ENCODE measurements around the gene PNCK. TPM values are rescaled to one million over a fixed set of nuclear protein-coding genes. Genes with fewer than 3 reads are reported as not detected.

PNCK gene
- total RNA-seq, 1 experiment from 2014 or later: 0.42 TPM

DNA sequence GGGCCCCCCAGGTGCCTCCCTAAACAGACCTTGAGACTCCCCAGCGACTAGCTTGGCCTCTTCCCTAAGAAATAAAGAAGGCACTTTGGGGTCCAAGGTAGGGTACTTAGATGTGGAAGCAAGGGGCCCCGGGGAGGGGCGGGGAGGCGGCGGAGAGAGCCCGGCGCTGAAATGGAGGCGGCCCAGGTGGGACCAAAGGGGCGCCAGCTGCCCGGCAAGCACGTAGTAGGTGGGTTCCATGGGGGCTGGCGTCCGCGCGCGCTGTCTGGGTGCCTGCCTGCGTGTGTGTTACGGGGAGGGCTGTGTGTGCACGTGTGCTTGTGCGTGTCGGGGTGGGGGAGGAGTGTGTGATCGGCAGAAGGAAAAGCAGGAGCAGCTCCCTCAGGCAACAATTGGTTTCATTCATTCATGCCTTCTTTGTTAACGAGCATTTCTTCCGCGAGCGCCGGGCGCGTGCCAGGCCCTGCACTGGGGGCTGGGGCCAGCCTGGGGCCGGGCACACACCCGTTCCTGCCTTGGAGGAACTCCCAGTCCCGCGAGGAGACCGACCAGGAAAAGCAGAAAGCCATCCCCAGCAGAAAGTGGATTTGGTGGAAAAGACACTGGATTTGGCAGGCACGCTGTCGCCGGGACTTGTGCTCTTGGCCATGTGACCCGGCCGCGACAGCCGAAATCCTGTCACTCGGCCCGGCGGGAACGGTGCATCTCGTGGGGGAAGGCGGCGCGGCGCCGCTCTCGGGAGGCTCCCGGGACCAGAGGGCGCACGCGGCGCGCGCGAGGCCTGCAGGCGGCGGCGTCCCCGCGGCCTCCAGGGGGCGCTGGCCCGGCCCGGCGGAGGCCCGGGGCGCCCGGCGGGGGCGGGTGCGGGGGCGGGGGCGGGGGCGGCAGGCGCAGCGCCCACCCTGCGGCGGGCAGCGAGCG is 29.9 kb downstream of the PNCK start:
- no peak for DNase-seq (ENCODE audit: extremely low read depth, low read depth)

DNA sequence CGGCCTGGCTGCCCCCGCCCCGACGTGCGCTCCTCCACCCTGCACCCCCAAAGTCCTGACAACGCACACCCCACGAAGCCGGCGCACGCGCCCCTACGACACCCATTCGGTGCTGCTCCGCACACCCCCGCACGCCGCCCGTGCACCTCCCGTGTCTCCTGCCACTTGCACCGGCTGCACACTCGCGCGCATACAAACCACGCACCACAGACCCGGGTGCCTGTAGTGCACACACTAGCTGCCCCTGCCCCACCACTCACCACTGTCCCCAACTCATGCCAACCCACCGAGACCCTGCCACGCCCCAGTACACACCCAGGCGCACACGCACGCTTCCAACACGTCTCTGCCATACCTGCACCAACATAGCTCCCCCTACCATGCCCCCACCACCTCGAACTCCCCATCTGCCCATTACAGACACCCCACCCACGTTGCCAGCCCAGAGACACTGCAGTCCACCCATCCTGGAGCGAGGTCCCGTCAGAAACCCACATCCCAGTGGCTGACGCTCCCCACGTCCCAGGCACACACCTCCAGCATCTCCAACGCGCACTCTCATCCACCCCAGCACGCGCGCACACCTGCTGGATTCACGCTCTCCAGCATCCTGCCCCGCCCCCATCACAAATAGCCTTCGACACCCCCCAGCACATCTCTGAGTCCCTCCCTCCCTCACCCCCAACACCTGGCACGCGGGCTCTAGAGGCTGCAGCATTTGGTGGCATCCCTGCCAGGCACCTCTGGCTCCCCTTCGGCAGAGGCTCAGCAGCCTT is 30.8 kb downstream of the PNCK start:
- no peak for DNase-seq (ENCODE audit: extremely low read depth, low read depth)

DNA sequence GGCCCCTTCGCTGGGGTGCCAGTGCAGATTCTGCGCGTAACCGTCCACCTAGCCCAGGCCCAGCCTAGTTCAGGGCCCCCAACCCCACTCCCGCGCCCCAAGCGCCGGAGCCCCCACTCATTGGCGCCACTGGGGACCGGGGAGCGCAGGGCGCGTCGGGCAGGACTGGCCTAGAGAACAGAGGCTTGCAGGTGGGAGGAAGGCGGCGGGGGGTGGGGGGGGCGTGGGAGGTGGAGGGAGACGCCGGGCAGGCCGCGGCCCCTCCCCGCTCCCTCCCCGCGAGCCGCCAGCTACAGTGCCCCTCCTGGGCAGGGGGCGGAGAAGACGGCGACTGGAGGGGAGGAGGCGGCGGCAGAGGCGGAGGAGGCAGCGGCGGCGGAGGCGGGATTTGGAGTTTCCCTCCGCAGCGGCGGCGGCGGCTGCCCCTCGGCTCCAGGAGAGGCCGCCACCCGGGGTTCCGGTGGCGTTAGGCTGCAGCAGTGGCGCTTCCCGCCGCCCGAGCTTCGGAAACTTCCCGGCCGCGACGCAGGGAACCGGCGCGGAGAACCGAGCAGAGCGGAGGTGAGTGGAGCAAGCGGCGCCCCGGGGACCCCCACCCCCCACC is 31.5 kb downstream of the PNCK start:
- DNase-seq (ENCODE audit: extremely low read depth, low read depth): no peak

DNA sequence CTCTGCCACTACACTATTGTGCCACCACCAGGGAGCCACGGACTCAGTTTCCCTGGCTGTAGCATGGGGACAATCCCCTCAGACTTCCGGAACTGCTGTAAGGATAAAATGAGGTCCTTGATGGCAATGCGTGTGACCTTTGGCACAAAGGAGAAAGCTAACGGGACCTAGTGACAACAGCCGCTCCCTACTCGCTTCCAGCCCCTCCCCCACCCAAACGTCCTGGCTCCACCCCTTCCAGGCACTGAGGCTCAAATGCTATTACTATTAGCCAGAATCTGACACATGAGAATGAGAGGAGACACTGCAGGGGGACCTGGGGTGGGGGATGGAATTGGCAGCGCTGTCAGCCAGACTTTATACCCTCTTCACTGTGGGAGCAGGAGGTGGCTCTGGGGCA is 32.0 kb downstream of the PNCK start:
- DNase-seq (ENCODE audit: extremely low read depth, low read depth): no peak

DNA sequence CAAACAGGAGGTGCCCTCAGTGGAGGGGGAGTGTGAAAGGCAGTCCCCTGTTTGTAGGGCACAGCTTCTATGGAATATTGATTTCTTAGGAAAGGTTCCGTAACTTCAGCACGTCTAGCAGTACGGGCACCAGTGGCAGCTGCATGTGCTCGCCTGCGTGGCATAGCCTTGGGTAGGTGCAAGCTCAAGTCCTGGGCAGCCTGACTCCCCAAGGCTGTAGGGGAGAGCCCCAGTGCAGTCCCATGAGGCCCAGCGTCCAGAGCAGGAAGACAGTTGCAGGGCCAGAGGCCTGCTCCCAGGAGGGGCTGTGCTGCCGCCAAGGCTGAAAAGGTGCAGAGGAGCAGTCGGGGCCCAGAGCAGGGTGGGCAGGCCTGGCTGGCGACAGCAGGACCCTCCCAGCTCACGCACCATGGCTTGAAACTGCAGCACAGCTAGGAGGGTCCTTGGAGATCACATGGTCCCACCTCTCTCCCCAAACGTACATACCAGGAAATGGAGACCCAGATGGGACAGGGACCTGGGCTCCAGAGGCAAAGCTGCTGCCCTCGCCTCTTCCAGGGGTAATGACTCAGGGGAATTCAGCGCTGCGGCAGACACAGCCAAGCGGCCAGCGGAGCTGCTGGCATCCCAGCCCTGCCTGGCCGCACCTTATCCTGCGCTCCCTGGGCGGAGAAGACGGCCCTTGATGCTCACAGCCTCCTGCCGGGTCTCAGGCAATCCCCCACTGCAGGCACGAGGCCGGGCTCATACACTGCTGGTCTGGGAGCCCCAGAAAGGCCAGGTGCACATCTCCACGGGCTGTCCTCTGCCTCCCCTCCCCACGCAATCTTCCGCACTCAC is 32.7 kb downstream of the PNCK start:
- no peak for DNase-seq (ENCODE audit: extremely low read depth, low read depth)

DNA sequence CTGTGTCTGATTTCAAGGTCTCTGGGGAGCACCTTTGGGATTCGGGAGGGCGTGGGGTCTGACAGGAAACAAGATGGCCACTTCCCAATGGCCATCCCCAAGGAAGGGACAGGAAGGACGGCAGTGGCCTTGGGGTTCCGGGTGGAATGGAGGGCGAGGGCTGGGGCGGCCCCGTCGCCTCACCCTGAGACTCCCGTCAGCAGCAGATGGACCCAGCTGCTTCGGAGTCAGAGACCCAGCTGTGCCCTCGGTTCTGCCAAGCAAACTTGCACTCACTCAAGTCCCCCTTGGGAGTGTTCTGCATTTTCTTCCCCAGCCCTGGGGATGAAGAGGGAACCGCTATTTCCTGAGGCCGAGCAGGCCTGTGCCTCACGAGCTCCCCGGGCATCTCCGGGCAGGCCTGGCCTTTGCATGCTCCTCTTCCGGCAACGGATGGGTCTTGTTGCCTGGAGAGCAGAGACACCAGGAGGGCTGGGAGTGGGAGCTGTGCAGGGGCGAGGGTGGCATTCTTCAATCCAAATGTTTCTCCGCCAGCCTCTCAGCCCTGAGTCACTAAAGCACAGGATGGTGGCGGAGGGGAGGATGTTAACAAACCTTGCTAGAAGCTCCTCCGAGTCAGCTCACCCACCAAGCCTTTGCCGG is 33.4 kb downstream of the PNCK start:
- no peak for DNase-seq (ENCODE audit: extremely low read depth, low read depth)

DNA sequence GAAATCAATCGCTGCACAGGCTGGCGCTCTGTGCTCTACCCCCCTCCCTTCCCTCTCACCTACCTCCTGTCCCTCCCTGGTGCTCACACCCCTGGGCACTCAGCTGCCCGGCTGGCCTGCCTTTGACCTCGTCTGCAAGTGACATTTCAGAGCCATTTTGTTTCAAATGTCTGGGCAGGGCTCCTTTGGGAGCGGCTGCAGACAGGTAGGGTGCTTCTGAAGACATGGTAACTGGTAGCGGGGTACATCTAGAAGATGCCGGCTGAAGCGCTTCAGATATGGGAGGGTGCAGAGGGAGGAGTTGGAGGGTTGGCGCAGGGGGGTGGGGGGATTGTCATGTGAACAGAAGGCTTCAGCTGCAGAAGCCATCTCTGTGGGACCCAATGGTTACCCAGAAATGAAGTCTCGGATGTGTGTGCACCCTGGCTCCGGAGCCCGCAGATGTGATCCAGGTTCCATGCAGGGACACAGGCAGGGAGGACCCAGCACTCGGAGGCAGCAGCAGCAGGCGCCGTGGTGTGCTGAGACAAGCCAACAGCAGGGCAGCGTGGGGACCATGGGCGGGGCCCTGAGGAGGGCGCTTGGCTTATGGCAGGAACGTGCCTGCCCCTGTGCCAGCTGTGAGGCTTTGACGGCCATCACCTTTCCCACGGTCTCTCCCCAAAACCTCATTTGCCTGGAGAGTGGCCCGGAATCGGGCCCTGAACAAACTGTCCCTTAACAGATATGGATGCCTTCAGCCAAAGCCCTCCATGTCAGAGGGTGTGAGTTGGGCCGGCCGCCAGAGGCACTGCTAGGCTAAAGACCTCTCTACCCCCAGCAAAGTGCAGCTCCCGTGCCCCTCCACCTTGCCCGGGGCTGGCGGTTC is 34.2 kb downstream of the PNCK start:
- no peak for DNase-seq (ENCODE audit: extremely low read depth, low read depth)

DNA sequence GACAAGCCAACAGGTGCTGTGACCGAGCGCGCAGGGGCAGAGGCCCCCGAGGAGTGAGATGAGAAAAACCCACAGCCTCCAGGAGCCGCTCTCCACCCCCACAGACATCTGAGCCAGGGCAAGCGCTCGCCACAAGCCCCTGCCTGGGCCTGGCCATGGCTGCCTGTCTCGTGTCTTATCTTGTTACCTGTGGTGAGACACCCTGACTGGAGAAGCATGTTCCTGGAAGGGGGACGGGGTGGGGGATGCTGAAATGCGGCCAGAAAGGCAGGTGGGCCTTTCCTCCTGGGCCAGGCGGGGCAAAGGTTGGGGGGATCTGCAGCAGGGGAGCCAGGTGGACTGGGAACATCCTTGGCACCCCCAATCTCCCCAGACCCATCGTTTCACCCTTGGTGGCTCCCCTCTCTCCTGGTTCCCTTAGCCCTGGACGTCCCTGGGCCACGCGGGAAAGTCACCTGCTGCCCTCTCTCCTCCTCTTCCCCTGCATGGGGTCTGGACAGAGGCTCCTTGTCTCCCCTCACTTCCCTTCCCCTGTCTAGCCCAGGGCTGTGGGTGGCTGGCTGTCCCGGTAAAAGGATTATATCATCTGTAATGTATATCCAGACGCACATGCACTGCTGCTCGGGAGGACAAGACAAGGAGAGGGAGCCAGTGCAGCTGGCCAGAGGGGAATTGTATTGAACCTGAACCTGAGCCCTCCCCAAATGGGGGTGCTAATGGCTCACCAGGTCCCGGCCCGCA is 35.0 kb downstream of the PNCK start:
- no peak for DNase-seq (ENCODE audit: extremely low read depth, low read depth)

DNA sequence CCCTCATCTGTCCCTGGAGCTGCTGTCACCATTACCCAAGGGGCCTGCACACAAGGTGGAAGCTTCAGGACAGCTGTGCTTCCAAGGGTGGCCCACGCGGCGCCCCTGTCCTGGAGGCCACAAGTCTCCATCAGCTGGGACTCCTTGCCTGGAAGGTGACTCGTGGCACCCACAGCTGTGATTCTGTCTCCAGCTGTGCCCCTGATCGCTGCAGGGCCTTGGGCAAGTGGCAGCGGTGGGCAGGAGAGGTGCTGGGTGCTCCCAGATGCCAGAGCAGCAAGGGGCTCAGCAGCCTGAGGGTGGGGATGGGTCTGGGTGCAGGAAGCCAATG is 35.6 kb downstream of the PNCK start:
- no peak for DNase-seq (ENCODE audit: extremely low read depth, low read depth)

DNA sequence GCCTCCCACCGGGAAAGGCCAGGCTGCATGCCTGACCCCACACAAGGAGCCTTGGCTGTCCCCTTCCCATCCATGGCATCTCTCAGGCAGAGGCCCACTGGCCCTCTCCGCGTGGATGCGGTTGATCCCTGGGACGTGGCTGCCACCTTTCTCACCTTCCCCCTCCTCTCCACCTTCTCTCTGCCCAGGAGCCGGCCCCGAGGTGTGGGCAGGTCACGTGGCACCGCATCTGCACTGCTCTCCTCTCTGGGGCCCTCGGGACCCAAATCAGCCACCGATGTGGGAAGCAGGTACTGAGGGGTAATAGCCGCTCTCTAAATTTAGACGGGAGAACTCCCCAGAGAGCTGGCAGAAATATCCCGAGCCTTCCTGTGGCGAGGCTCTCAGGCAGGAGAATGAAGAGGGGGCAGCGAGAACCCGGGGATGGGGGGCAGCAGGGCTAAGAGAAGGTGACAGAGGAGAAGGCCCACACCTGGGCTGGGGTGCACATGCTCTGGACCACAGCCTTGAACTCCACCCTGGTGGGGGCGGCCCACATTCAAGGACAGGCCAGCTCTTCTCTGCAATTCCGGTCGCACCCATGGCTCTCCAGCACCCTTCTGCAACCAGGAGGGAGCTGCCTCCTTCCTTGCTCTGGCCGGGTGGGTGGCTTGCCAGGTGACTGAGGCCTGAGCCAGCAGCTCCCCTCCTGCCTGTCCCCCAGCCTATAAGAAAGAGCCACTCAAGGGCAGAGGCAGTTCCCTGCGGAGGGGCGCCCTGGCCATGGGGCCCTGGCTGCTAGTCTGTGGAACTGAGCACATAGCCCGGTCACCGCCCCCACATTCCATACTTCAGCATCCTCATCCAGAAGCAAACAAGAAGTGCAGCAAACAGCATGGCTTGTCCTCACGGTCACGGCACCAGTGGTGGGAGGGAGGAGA is 36.2 kb downstream of the PNCK start:
- DNase-seq (ENCODE audit: extremely low read depth, low read depth): no peak

DNA sequence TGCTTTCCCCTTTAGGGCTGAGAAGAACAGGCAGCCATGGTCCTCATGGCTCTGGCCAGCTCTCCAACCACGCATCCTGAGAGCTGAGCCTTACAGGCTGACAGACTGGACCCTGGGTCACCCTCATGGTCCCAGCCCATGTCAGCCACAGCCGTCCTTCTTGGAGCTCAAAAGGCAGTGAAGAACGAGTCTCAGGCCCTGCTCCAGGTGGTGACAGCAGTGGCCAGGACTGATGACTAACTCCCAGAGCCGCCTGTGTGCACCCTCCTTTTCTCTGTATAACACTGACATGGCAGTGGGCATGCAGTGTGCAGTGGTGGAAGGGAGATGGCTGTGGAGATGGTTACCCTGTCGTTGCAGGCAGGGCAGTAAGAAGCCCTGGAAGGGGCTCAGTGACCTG is 36.9 kb downstream of the PNCK start:
- no peak for DNase-seq (ENCODE audit: extremely low read depth, low read depth)

DNA sequence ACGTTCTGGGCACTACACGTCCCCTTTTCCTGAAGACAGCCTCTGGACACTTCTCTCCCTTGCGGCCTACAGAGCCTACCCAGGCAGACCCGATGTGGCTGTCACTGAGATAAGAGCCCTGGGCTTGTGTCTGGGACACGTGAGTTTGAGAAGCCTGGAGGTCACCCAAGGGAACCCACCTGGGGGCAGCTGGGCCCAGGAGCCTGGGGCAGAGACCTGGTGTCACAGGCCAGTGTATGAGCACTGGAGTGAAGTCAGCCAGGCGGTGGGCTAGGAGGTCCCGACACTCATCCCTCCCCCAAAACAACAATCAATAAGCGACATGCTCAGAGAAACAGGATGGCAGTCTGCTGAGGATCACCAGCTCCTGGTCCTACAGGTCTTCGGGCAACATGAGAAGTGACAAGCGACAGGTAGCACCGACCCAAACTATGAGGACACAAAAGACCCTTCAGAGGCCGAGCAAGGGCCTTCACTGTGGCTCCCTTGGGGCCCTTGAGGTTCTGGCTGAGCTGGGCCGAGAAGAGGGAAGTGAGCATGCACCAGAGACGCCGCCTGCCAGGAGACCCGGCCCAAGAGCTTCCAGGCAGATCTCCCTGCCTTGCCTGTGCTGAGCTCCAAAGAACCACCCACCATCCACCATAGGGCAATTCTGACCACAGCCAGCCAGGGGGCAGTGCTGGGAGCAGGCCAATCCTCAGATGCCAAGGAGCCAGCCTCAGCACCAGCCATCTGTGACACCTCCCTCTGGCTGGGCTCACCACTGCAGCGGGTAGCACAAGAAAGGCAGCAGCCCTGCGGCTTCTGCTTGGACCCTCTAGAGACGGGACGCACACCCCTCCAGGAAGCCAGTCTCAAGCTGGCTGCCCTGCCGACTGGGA is 37.6 kb downstream of the PNCK start:
- peak; percentile 40 for DNase-seq (ENCODE audit: extremely low read depth, low read depth)

DNA sequence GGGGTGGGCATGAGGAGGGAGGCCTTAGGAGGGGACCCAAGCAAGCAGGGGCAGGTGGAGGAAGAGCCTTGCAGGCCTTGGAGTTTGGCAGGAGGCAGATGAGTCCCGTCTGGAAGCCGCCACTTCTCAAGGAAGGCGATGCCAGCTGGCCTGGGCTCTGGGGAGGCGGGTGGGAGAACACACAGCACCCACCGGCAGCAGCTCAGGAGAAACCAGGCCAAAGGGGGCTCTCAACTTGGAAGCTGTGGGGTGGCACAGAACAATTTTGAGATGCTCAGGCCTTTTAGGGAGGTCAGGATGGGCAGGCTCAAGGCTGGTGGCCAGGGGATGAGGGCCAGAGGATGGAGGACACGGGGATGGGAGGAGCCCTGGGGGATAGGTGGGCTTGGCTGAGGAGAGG is 38.2 kb downstream of the PNCK start:
- no peak for DNase-seq (ENCODE audit: extremely low read depth, low read depth)

DNA sequence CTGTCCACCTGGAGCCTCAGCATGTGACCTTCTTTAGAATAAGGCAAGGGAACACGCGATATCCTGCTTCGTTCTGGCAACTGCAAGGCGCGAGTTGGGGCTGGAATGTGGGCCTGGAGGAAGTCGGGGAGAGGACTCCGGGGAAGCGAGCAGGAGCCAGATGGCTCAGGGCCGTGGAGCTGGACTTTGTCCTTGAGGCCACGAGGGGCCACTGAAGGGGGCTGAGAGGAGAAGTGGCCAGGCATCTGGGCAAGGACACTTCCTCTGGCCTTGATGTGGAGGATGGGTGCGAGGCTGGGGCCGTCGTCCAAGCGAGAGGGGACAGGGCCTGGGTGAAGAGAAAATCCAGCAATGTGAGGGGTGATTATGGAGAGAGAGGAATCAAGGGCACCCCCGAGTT is 38.8 kb downstream of the PNCK start:
- no peak for DNase-seq (ENCODE audit: extremely low read depth, low read depth)

DNA sequence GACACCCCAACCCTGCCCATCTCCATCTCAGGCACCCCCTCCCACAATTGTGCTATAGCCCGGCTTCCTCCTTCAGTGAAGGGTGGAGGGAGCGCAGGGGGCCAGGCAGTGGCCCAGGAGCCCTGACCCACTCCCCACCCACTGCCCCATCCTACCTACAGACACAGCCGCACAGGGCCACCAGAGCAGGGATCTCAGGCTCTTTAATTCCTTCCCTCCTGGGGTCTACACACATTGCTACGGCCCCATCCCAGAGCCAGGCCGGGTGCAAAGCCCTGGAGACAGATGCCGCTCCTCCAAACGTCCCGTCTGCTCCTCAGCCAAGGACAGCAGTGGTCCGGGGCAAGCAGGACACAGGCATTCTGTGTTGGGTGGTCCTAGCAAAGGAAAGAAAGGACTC is 39.4 kb downstream of the PNCK start:
- DNase-seq (ENCODE audit: extremely low read depth, low read depth): no peak

DNA sequence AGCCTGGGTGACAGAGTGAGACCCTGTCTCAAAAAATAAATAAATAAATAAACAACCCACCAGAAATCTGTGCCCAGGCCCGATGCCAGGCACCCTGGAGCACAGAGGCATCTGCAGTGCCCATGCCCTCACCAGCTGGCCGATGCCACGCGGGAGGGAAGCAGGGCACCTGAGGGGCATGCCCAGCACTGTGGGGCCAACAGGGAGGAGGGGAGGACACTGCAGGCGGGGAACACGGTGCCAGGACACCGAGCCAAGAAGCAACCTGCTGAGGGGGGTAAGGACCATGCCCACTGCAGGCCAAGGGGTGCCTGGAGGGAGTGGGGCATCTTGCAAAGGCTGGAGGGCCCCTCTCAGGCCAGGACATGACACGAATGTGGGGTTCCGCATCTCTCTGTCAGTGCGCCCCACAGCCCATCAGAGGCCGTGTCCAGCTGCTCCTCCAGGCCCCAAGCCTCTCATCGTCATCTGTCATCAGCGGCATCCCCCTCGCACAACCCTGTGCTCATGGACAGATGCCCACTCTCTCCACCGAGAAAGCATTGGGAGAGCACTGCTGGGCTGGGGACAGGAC is 39.9 kb downstream of the PNCK start:
- no peak for DNase-seq (ENCODE audit: extremely low read depth, low read depth)

Data from NCI-H460 (cell line).